Gastroesophageal sphincter (tissue), 2 donors: ENCODE results near the gene SND1.

Experiments used
- POLR2A ChIP-seq, 2 donors: fragments of 450-650 bp; IDR thresholded peaks; one replicate each; pipeline ENCODE4 v1.6.1; 2017; ENCODE audit warnings: antibody characterized with exemption in 2 of 2, mild to moderate bottlenecking in 2 of 2, moderate library complexity in 1 of 2
- POLR2AphosphoS5 ChIP-seq: sonication (generic); formaldehyde crosslinking; IDR thresholded peaks from one replicate; pipeline ENCODE4 v1.6.1; 2017; ENCODE audit warnings: antibody characterized with exemption

GRCh38 chr7:127713006-127713405, 61.0 kb downstream of the SND1 start:
- TF ChIP-seq POLR2AphosphoS5 (no peak), POLR2A (IDR thresholded peaks at IDR 0.05) (no peak)
